ENCODE data around the gene ASTN1.
A peak's percentile ranks its signal among the peaks of the same experiment; 100 is the strongest.

The ASTN1 gene

GRCh38 chr1:177181631-177182291, 17.2 kb upstream of the ASTN1 start (continued):
- TF ChIP-seq KLF1 (tag by site-specific recombination; IDR thresholded peaks at IDR 0.05) (peak; percentile 64; the same call in 1 of the 2 replicates), ZNF157 (tag by site-specific recombination; IDR thresholded peaks at IDR 0.05) (no peak), ZNF791 (tag by site-specific recombination; IDR thresholded peaks at IDR 0.05) (no peak), ZNF248 (tag by site-specific recombination; IDR thresholded peaks at IDR 0.05) (no peak), ZNF544 (tag by site-specific recombination; IDR thresholded peaks at IDR 0.05) (no peak), SP7 (tag by site-specific recombination; IDR thresholded peaks at IDR 0.05) (peak; percentile 63; the same call in 1 of the 2 replicates), KLF8 (tag by site-specific recombination; IDR thresholded peaks at IDR 0.05) (peak; percentile 50; the same call in 1 of the 2 replicates), GLI2 (tag by site-specific recombination; IDR thresholded peaks at IDR 0.05; ENCODE audit: borderline replicate concordance, low read depth) (no peak), ZBTB44 (tag by site-specific recombination; IDR thresholded peaks at IDR 0.05) (0 out of 2 replicates have a peak, but pooled peaks have one; percentile 9), ZSCAN4 (tag by site-specific recombination; IDR thresholded peaks at IDR 0.05) (no peak), RBAK (tag by site-specific recombination; IDR thresholded peaks at IDR 0.05) (no peak), SP2 (tag by site-specific recombination; IDR thresholded peaks at IDR 0.05) (peak; percentile 41), BCL11B (tag by site-specific recombination; IDR thresholded peaks at IDR 0.05; ENCODE audit: low read depth) (no peak), PRDM2 (tag by site-specific recombination; IDR thresholded peaks at IDR 0.05; ENCODE audit: borderline replicate concordance) (no peak), ZBTB8A (tag by site-specific recombination; IDR thresholded peaks at IDR 0.05) (0 out of 2 replicates have a peak, but pooled peaks have one; percentile 39), ZNF830 (tag by site-specific recombination; IDR thresholded peaks at IDR 0.05; ENCODE audit: low read depth) (no peak), WT1 (tag by site-specific recombination; IDR thresholded peaks at IDR 0.05) (peak; percentile 86), EGR2 (tag by site-specific recombination; IDR thresholded peaks at IDR 0.05; ENCODE audit: low read depth) (peak; percentile 65; the same call in 1 of the 2 replicates), OVOL3 (tag by site-specific recombination; IDR thresholded peaks at IDR 0.05) (no peak), ZNF23 (tag by site-specific recombination; IDR thresholded peaks at IDR 0.05; ENCODE audit: borderline replicate concordance) (no peak), ZNF654 (tag by site-specific recombination; IDR thresholded peaks at IDR 0.05; ENCODE audit: low read depth) (peak; percentile 75), ZNF404 (tag by site-specific recombination; IDR thresholded peaks at IDR 0.05) (no peak), CTCF (tag by site-specific recombination; IDR thresholded peaks at IDR 0.05) (peak; percentile 93), ZNF571 (tag by site-specific recombination; IDR thresholded peaks at IDR 0.05) (no peak), ZFHX2 (tag by site-specific recombination; conservative IDR thresholded peaks at IDR 0.05) (peak; percentile 80), ZNF837 (tag by site-specific recombination; IDR thresholded peaks at IDR 0.05) (no peak), ZFP3 (tag by site-specific recombination; IDR thresholded peaks at IDR 0.05; ENCODE audit: low read depth) (no peak), ZNF2 (tag by site-specific recombination; IDR thresholded peaks at IDR 0.05) (peak; percentile 58; the same call in 1 of the 2 replicates), ZNF335 (tag by site-specific recombination; conservative IDR thresholded peaks at IDR 0.05) (peak; percentile 93), ZNF514 (tag by site-specific recombination; IDR thresholded peaks at IDR 0.05) (no peak), ZNF664 (tag by site-specific recombination; IDR thresholded peaks at IDR 0.05) (no peak), ZBTB17 (tag by site-specific recombination; IDR thresholded peaks at IDR 0.05) (peak; percentile 64)
